Measurements from ENCODE around the gene PRICKLE3.

Gene PRICKLE3

DNA sequence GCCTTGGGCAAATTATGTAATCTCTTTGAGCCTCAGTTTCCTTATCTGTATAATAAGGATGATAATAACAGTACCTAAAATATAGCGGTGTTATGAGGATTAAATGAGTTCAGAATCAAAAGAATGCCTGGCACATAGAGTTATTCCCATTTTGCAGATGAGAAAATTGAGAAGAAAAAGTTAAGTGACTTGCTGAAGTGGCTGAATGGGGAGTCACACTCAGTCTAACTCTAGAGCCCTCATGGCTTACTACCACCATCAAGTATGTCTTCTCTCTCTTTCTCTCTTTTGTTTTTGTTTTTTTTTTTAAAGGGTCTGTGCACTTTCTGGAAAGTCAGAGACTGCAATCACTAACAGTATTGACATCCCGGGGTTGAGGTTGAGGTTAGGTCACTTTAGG, 46.4 kb upstream of the PRICKLE3 start:
- Histone ChIP-seq H3K4me1 (ENCODE audit: insufficient read depth, low read length, poor library complexity, severe bottlenecking) (no peaks in the 10 kb centered on the region), H3K36me3 (ENCODE audit: insufficient read depth, low read length) (no peaks in the 10 kb centered on the region), H3F3A (ENCODE audit: low read depth) (no peaks in the 10 kb centered on the region), H3K9me2 (replicated peaks; ENCODE audit: low read depth, low read length) (no peaks in the 10 kb centered on the region), H2AFZ (ENCODE audit: low read length) (no peak overlapping the region), H3K27me3 (ENCODE audit: insufficient read depth, low read length, poor library complexity, severe bottlenecking) (no peaks in the 10 kb centered on the region), H3K9me3 (ENCODE audit: insufficient read depth, low read depth, low read length) (no peaks in the 10 kb centered on the region), H3K79me2 (ENCODE audit: insufficient read depth, low read length) (peaks cover 5% of the 10 kb centered on the region; the same call in 1 of the 2 replicates), H4K20me1 (ENCODE audit: insufficient read depth, low read length, poor library complexity, severe bottlenecking) (no peaks in the 10 kb centered on the region), H3K9ac (ENCODE audit: low read depth, low read length, poor library complexity, severe bottlenecking) (no peak overlapping the region), H3K4me3 (ENCODE audit: low read length, poor library complexity, severe bottlenecking) (no peak overlapping the region), H3K4me2 (ENCODE audit: low read depth, low read length, poor library complexity, severe bottlenecking) (no peak overlapping the region)
- TF ChIP-seq EZH2phosphoT487 (IDR thresholded peaks at IDR 0.05; ENCODE audit: borderline replicate concordance) = no peak
- TF ChIP-seq, protein P1, sequence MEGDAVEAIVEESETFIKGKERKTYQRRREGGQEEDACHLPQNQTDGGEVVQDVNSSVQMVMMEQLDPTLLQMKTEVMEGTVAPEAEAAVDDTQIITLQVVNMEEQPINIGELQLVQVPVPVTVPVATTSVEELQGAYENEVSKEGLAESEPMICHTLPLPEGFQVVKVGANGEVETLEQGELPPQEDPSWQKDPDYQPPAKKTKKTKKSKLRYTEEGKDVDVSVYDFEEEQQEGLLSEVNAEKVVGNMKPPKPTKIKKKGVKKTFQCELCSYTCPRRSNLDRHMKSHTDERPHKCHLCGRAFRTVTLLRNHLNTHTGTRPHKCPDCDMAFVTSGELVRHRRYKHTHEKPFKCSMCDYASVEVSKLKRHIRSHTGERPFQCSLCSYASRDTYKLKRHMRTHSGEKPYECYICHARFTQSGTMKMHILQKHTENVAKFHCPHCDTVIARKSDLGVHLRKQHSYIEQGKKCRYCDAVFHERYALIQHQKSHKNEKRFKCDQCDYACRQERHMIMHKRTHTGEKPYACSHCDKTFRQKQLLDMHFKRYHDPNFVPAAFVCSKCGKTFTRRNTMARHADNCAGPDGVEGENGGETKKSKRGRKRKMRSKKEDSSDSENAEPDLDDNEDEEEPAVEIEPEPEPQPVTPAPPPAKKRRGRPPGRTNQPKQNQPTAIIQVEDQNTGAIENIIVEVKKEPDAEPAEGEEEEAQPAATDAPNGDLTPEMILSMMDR (conservative IDR thresholded peaks at IDR 0.05; ENCODE audit: low read length) = no peak

DNA sequence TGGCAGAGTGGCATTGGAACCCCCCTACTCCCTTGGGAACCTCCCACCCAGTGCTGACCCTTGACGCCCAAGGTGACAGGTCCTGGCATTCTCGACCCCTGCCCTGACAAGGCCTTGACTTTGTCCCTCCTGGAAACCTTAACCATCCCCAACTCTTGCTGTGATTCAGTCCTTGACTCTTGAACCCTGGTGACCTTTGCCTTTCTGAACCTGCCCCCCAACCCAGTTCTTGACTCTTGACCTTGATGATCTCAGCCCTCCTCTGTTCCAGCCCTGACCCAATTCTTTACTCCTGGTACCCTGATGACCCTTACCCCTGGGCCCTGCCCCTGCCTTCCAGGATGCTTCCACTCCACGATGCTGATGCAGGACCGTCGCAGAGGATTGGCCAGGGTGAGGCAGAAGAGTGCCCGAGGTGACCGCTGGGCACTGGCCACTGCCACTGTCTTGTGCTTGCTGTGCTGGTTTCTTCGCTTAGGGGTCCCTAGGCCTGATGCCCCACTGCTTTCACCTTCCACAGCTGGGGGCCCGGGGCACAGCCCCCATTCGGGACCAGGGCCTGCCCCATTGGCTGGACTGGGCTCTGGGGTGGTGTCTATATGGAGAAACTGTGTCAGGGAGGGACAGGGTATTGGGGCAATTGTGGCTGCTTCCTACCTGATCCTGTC, 45.3 kb upstream of the PRICKLE3 start:
- no peaks in the 10 kb centered on the region for H4K20me1 ChIP-seq (ENCODE audit: insufficient read depth, low read length, poor library complexity, severe bottlenecking)
- no peak for TF ChIP-seq EZH2phosphoT487 (IDR thresholded peaks at IDR 0.05; ENCODE audit: borderline replicate concordance)
- no peak overlapping the region for H2AFZ ChIP-seq (ENCODE audit: low read length)
- no peaks in the 10 kb centered on the region for H3K4me1 ChIP-seq (ENCODE audit: insufficient read depth, low read length, poor library complexity, severe bottlenecking)
- H3K36me3 ChIP-seq (ENCODE audit: insufficient read depth, low read length) = no peaks in the 10 kb centered on the region
- no peaks in the 10 kb centered on the region for H3K27me3 ChIP-seq (ENCODE audit: insufficient read depth, low read length, poor library complexity, severe bottlenecking)
- no peaks in the 10 kb centered on the region for H3K9me3 ChIP-seq (ENCODE audit: insufficient read depth, low read depth, low read length)
- peak overlapping the region; percentile 73 for H3K4me3 ChIP-seq (ENCODE audit: low read length, poor library complexity, severe bottlenecking)
- peaks cover 5% of the 10 kb centered on the region; the same call in 1 of the 2 replicates for H3K79me2 ChIP-seq (ENCODE audit: insufficient read depth, low read length)
- no peaks in the 10 kb centered on the region for H3K9me2 ChIP-seq (replicated peaks; ENCODE audit: low read depth, low read length)
- H3F3A ChIP-seq (ENCODE audit: low read depth) = no peaks in the 10 kb centered on the region
- peak overlapping the region; percentile 65 for H3K9ac ChIP-seq (ENCODE audit: low read depth, low read length, poor library complexity, severe bottlenecking)
- H3K4me2 ChIP-seq (ENCODE audit: low read depth, low read length, poor library complexity, severe bottlenecking) = peak overlapping the region; percentile 68

DNA sequence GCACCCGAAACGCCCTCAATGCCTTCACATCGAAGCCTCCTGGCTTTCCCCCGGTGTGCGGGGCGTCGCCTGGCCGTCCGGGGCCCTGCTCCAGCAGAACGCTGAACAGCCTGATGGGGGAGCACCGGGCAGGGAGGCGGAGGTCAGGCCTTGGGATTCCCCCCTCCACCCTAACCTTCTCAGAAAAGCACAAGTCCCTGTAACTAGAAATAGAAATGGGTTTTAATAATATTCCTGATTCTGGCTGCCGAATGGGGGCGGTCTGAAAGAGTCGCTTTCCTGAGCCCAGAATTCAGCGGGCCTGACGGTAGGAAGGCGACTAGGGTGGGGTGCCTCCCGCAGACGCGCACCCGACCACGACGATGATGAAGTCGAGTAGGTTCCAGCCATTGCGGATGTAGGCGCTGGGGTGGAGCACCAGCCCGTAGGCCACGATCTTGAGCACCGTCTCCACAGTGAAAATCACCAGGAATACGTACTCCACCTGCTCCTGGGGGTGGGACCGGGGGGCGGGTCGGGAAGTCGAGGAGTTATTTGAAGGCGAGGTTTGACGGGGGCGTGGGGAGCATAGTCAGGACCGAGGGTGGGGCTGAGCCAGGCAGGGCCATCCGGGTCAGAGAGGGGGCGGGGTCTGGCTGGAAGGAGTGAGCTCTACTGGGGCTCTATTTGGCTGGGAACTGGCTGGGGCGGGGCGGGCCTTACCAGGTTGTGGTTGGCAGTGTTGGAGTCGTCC, 44.5 kb upstream of the PRICKLE3 start:
- Histone ChIP-seq H3F3A (ENCODE audit: low read depth) (no peaks in the 10 kb centered on the region), H3K9me3 (ENCODE audit: insufficient read depth, low read depth, low read length) (no peaks in the 10 kb centered on the region), H3K9me2 (replicated peaks; ENCODE audit: low read depth, low read length) (no peaks in the 10 kb centered on the region), H3K4me3 (ENCODE audit: low read length, poor library complexity, severe bottlenecking) (peak overlapping the region; percentile 73), H3K4me2 (ENCODE audit: low read depth, low read length, poor library complexity, severe bottlenecking) (peak overlapping the region; percentile 68), H3K4me1 (ENCODE audit: insufficient read depth, low read length, poor library complexity, severe bottlenecking) (no peaks in the 10 kb centered on the region), H3K36me3 (ENCODE audit: insufficient read depth, low read length) (no peaks in the 10 kb centered on the region), H3K79me2 (ENCODE audit: insufficient read depth, low read length) (peaks cover 3% of the 10 kb centered on the region; the same call in 1 of the 2 replicates), H3K27me3 (ENCODE audit: insufficient read depth, low read length, poor library complexity, severe bottlenecking) (no peaks in the 10 kb centered on the region), H4K20me1 (ENCODE audit: insufficient read depth, low read length, poor library complexity, severe bottlenecking) (no peaks in the 10 kb centered on the region), H2AFZ (ENCODE audit: low read length) (peak overlapping the region; percentile 84), H3K9ac (ENCODE audit: low read depth, low read length, poor library complexity, severe bottlenecking) (peak overlapping the region; percentile 65)
- TF ChIP-seq, protein P1 (conservative IDR thresholded peaks at IDR 0.05; ENCODE audit: low read length) = peak; percentile 33
- no peak for TF ChIP-seq EZH2phosphoT487 (IDR thresholded peaks at IDR 0.05; ENCODE audit: borderline replicate concordance)
